GM23338 (cell line): ENCODE results near the gene COMMD8. TPM values are rescaled to one million over a fixed set of nuclear protein-coding genes. Genes with fewer than 3 reads are reported as not detected.

ENCODE experiments used
- EZH2 ChIP-seq: fragments of 200-600 bp; sonication (generic); IDR thresholded peaks from one replicate; pipeline ENCODE4 v1.8.0; 2017; ENCODE audit warnings: antibody characterized with exemption, mild to moderate bottlenecking, low read depth; ENCODE audit not compliant: unreplicated experiment
- EZH2phosphoT487 ChIP-seq: fragments of 200-600 bp; sonication (generic); IDR thresholded peaks from one replicate; pipeline ENCODE4 v1.8.1; 2018; ENCODE audit warnings: antibody characterized with exemption; ENCODE audit not compliant: unreplicated experiment
- JUNB ChIP-seq: IDR thresholded peaks from one replicate; pipeline ENCODE4 v1.6.1; 2016; ENCODE audit warnings: antibody characterized with exemption; ENCODE audit not compliant: unreplicated experiment
- ZNF331 ChIP-seq: fragments of 250-450 bp; sonication (Bioruptor Pico); IDR thresholded peaks from 2 replicates; pipeline ENCODE4 v1.5.0; 2020; ENCODE audit warnings: low read depth, mild to moderate bottlenecking, moderate library complexity
- polyA plus RNA-seq: library from polyadenylated mRNA; unstranded; fragments of >200 nt; fragmentation: Nextera tagmentation; extraction: Ambion mirVana; gene quantifications from 2 replicates; pipeline ENCODE4 v1.2.1, GENCODE V29; 2016
- total RNA-seq: library from RNA; depleted of rRNA; stranded (reverse); fragments of >200 nt; shearing (Covaris generic); gene quantifications from 2 replicates; pipeline ENCODE4 v1.2.3, GENCODE V29; 2014
- TF ChIP-seq, protein P1 (sequence below): fragments of 250-450 bp; sonication (Bioruptor Pico); IDR thresholded peaks from 2 replicates; pipeline ENCODE4 v1.5.0; 2020; ENCODE audit warnings: mild to moderate bottlenecking, moderate library complexity
- TF ChIP-seq, protein P2 (sequence below): IDR thresholded peaks from 2 replicates; pipeline ENCODE4 v1.6.1; 2016; ENCODE audit warnings: antibody characterized with exemption
- TF ChIP-seq, protein P3 (sequence below): IDR thresholded peaks from one replicate; pipeline ENCODE4 v1.6.1; 2018; ENCODE audit warnings: antibody characterized with exemption; ENCODE audit not compliant: unreplicated experiment

COMMD8 gene
- total and polyA plus RNA-seq, 2 experiments from 2014 or later, result 8.4 to 20.6 TPM

DNA sequence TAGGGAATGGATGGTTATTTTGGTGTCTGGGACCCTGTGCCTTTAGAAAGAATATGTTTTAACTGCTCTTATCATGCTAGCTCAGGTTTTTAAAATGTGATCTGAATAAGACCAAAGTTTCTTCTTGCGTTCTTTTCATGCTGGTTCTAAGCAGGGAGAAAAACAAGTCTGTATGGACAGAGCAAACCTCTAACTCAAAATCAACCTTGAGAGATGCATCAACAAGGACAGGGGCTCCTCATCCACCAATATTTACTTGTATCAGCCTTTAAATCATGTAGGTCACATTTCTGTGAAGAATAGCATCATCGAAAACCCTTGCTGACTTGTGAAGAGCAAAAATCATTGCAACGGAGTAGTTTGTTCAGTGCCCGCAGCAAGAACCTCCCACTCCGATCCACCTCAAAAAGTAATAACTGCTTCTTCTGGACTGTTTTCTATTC, 22.8 kb upstream of the COMMD8 start (continued):
- TF ChIP-seq, protein P1, sequence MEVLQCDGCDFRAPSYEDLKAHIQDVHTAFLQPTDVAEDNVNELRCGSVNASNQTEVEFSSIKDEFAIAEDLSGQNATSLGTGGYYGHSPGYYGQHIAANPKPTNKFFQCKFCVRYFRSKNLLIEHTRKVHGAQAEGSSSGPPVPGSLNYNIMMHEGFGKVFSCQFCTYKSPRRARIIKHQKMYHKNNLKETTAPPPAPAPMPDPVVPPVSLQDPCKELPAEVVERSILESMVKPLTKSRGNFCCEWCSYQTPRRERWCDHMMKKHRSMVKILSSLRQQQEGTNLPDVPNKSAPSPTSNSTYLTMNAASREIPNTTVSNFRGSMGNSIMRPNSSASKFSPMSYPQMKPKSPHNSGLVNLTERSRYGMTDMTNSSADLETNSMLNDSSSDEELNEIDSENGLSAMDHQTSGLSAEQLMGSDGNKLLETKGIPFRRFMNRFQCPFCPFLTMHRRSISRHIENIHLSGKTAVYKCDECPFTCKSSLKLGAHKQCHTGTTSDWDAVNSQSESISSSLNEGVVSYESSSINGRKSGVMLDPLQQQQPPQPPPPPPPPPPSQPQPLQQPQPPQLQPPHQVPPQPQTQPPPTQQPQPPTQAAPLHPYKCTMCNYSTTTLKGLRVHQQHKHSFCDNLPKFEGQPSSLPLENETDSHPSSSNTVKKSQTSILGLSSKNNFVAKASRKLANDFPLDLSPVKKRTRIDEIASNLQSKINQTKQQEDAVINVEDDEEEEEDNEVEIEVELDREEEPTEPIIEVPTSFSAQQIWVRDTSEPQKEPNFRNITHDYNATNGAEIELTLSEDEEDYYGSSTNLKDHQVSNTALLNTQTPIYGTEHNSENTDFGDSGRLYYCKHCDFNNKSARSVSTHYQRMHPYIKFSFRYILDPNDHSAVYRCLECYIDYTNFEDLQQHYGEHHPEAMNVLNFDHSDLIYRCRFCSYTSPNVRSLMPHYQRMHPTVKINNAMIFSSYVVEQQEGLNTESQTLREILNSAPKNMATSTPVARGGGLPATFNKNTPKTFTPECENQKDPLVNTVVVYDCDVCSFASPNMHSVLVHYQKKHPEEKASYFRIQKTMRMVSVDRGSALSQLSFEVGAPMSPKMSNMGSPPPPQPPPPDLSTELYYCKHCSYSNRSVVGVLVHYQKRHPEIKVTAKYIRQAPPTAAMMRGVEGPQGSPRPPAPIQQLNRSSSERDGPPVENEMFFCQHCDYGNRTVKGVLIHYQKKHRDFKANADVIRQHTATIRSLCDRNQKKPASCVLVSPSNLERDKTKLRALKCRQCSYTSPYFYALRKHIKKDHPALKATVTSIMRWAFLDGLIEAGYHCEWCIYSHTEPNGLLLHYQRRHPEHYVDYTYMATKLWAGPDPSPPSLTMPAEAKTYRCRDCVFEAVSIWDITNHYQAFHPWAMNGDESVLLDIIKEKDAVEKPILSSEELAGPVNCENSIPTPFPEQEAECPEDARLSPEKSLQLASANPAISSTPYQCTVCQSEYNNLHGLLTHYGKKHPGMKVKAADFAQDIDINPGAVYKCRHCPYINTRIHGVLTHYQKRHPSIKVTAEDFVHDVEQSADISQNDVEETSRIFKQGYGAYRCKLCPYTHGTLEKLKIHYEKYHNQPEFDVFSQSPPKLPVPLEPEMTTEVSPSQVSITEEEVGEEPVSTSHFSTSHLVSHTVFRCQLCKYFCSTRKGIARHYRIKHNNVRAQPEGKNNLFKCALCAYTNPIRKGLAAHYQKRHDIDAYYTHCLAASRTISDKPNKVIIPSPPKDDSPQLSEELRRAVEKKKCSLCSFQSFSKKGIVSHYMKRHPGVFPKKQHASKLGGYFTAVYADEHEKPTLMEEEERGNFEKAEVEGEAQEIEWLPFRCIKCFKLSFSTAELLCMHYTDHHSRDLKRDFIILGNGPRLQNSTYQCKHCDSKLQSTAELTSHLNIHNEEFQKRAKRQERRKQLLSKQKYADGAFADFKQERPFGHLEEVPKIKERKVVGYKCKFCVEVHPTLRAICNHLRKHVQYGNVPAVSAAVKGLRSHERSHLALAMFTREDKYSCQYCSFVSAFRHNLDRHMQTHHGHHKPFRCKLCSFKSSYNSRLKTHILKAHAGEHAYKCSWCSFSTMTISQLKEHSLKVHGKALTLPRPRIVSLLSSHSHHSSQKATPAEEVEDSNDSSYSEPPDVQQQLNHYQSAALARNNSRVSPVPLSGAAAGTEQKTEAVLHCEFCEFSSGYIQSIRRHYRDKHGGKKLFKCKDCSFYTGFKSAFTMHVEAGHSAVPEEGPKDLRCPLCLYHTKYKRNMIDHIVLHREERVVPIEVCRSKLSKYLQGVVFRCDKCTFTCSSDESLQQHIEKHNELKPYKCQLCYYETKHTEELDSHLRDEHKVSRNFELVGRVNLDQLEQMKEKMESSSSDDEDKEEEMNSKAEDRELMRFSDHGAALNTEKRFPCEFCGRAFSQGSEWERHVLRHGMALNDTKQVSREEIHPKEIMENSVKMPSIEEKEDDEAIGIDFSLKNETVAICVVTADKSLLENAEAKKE, result no peak
- TF ChIP-seq JUNB (no peak), ZNF331 (no peak), EZH2 (no peak), EZH2phosphoT487 (no peak)
- TF ChIP-seq, protein P2, sequence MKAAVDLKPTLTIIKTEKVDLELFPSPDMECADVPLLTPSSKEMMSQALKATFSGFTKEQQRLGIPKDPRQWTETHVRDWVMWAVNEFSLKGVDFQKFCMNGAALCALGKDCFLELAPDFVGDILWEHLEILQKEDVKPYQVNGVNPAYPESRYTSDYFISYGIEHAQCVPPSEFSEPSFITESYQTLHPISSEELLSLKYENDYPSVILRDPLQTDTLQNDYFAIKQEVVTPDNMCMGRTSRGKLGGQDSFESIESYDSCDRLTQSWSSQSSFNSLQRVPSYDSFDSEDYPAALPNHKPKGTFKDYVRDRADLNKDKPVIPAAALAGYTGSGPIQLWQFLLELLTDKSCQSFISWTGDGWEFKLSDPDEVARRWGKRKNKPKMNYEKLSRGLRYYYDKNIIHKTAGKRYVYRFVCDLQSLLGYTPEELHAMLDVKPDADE, result no peak
- TF ChIP-seq, protein P3, sequence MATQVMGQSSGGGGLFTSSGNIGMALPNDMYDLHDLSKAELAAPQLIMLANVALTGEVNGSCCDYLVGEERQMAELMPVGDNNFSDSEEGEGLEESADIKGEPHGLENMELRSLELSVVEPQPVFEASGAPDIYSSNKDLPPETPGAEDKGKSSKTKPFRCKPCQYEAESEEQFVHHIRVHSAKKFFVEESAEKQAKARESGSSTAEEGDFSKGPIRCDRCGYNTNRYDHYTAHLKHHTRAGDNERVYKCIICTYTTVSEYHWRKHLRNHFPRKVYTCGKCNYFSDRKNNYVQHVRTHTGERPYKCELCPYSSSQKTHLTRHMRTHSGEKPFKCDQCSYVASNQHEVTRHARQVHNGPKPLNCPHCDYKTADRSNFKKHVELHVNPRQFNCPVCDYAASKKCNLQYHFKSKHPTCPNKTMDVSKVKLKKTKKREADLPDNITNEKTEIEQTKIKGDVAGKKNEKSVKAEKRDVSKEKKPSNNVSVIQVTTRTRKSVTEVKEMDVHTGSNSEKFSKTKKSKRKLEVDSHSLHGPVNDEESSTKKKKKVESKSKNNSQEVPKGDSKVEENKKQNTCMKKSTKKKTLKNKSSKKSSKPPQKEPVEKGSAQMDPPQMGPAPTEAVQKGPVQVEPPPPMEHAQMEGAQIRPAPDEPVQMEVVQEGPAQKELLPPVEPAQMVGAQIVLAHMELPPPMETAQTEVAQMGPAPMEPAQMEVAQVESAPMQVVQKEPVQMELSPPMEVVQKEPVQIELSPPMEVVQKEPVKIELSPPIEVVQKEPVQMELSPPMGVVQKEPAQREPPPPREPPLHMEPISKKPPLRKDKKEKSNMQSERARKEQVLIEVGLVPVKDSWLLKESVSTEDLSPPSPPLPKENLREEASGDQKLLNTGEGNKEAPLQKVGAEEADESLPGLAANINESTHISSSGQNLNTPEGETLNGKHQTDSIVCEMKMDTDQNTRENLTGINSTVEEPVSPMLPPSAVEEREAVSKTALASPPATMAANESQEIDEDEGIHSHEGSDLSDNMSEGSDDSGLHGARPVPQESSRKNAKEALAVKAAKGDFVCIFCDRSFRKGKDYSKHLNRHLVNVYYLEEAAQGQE, result no peak
